NT2/D1 (cell line): ENCODE results near the gene TCAP.

Experiments used
- DNase-seq: peaks from one replicate; pipeline ENCODE4 v3.0.0-alpha.2; 2011; ENCODE audit warnings: low read depth, low spot score
- H3K27me3 ChIP-seq: 2 replicates; pipeline ENCODE4 v1.6.0; 2011; ENCODE audit warnings: mild to moderate bottlenecking; ENCODE audit not compliant: insufficient read length, insufficient read depth
- H3K36me3 ChIP-seq: 2 replicates; pipeline ENCODE4 v1.6.1; 2011; ENCODE audit warnings: mild to moderate bottlenecking, low read length, mixed read lengths; ENCODE audit not compliant: insufficient read depth, insufficient read length
- H3K4me1 ChIP-seq: 2 replicates; pipeline ENCODE4 v1.5.1; 2011; ENCODE audit not compliant: insufficient read depth, insufficient read length
- H3K4me3 ChIP-seq: 2 replicates; pipeline ENCODE4 v1.5.1; 2011; ENCODE audit warnings: low read depth; ENCODE audit not compliant: insufficient read length
- H3K9ac ChIP-seq: 2 replicates; pipeline ENCODE4 v1.6.0; 2011; ENCODE audit warnings: low read depth; ENCODE audit not compliant: insufficient read length
- H3K9me3 ChIP-seq: 2 replicates; pipeline ENCODE4 v1.5.1; 2011; ENCODE audit warnings: mild to moderate bottlenecking, low read length; ENCODE audit not compliant: insufficient read depth
- SUZ12 ChIP-seq: IDR thresholded peaks from 2 replicates; pipeline ENCODE4 v1.6.1; 2011; ENCODE audit not compliant: insufficient read length, insufficient read depth; ENCODE audit errors: extremely low read depth
- YY1 ChIP-seq: IDR thresholded peaks from 2 replicates; pipeline ENCODE4 v1.6.1; 2011; ENCODE audit not compliant: insufficient read length, insufficient read depth
- ZNF274 ChIP-seq: IDR thresholded peaks from 2 replicates; pipeline ENCODE4 v1.6.1; 2011; ENCODE audit warnings: mild to moderate bottlenecking, low read depth, low read length

TCAP gene

GRCh38 chr17:39643271-39643670, 21.9 kb upstream of the TCAP start:
- TF ChIP-seq SUZ12 (no peak), ZNF274 (no peak), YY1 (no peak)
- no peak for DNase-seq
- Histone ChIP-seq H3K4me3 (no peak overlapping the region), H3K9me3 (no peaks in the 10 kb centered on the region), H3K36me3 (no peaks in the 10 kb centered on the region), H3K9ac (no peak overlapping the region), H3K27me3 (peaks cover under 1% of the 10 kb centered on the region), H3K4me1 (peaks cover 35% of the 10 kb centered on the region)

- H3K9ac ChIP-seq: no peak overlapping the region
- TF ChIP-seq SUZ12: no peak
- no peak for TF ChIP-seq ZNF274
- no peak for TF ChIP-seq YY1
- no peak overlapping the region for H3K4me3 ChIP-seq
- DNase-seq: no peak
- no peaks in the 10 kb centered on the region for H3K9me3 ChIP-seq
- no peaks in the 10 kb centered on the region for H3K27me3 ChIP-seq
- H3K36me3 ChIP-seq: peaks cover 4% of the 10 kb centered on the region
- peaks cover 26% of the 10 kb centered on the region for H3K4me1 ChIP-seq
These were observed 17.9 kb upstream of the TCAP start for GRCh38 chr17:39647256-39647655.

DNA sequence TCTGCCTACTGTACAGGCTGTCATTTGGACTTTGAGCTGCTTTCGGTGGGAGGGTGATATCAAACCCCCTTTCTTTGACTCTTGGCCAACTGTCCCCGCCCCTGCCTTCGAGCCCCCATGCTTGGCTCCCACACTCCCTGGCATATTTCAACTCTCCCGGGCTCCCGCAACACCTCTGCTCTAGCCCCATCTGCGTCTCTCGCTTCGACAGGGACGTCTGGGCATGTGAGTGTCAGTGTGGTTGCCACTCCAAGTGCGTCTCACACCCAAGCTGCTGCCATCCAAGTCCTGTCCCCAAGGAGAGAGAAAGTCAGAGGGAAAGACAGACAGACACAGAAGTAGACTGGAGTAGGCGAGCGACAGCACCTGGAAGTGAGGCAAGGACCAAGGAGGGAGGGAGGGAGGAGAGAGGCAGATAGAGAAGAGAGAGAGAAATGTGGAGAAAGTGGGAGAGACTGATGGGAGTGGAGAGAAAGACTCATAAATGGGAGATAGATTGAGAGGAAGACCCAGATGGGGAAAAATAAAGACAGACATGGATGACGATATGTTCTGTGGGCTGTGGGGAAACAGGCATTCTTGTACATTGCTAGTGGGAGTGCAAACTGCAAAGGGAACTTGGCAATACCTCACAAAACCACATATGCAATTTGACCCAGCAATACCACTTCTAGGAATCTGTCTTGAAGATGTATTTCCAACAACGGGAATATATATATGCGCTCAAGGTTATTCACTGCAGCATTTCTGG, 16.4 kb upstream of the TCAP start:
- Histone ChIP-seq H3K9ac (no peak overlapping the region), H3K27me3 (no peaks in the 10 kb centered on the region), H3K4me1 (peaks cover 31% of the 10 kb centered on the region), H3K36me3 (peaks cover 4% of the 10 kb centered on the region), H3K9me3 (no peaks in the 10 kb centered on the region), H3K4me3 (no peak overlapping the region)
- DNase-seq: no peak
- TF ChIP-seq YY1 (no peak), SUZ12 (no peak), ZNF274 (no peak)

- H3K9me3 ChIP-seq: no peaks in the 10 kb centered on the region
- no peak for TF ChIP-seq ZNF274
- no peak for TF ChIP-seq YY1
- no peak for TF ChIP-seq SUZ12
- no peak for DNase-seq
- H3K4me1 ChIP-seq: peaks cover 23% of the 10 kb centered on the region
- peaks cover 9% of the 10 kb centered on the region for H3K36me3 ChIP-seq
- H3K4me3 ChIP-seq: no peak overlapping the region
- H3K9ac ChIP-seq: no peak overlapping the region
- no peaks in the 10 kb centered on the region for H3K27me3 ChIP-seq
These were observed 15.0 kb upstream of the TCAP start for GRCh38 chr17:39650121-39650579.

DNA sequence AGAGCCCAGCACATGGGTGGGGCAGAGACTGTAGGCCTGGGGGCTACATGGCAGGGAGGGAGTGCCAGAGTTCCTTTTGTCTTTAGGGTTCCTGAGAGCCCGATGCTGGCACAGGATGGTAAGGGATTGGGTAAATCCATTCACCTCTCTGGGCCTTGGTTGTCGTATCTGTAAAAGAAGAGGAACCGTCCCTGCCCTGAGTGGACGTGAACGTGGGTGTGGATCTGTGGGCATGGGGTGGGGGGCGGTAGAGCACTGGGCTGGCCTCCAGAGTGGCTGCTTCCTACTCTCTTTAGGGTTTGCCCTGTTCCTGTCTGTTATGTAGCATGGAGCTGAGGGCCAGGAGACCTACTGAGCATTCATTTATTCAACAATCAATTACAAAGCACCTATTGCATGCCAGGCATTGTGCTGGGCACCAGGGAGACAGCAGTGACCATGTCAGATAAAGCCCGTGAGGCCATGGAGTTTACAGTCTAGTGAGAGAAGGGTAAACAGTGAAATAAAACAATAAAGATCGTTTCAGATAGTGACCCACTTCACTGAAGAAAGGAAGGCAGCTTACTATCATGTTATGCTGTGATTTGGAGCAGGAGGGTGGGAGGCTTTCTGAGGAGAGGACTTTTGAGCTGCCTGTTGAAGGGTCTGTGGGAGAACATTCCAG, 13.1 kb upstream of the TCAP start:
- TF ChIP-seq YY1 (no peak), ZNF274 (no peak), SUZ12 (no peak)
- H3K27me3 ChIP-seq: no peaks in the 10 kb centered on the region
- DNase-seq: no peak
- peaks cover 28% of the 10 kb centered on the region for H3K4me1 ChIP-seq
- H3K36me3 ChIP-seq: peaks cover 20% of the 10 kb centered on the region
- H3K4me3 ChIP-seq: no peak overlapping the region
- no peaks in the 10 kb centered on the region for H3K9me3 ChIP-seq
- peak overlapping the region; percentile 59 for H3K9ac ChIP-seq

- peak overlapping the region; percentile 59 for H3K9ac ChIP-seq
- no peaks in the 10 kb centered on the region for H3K9me3 ChIP-seq
- H3K36me3 ChIP-seq: peaks cover 23% of the 10 kb centered on the region
- TF ChIP-seq ZNF274: no peak
- TF ChIP-seq YY1: peak; percentile 14
- TF ChIP-seq SUZ12: no peak
- H3K4me1 ChIP-seq: peaks cover 26% of the 10 kb centered on the region
- H3K27me3 ChIP-seq: no peaks in the 10 kb centered on the region
- H3K4me3 ChIP-seq: no peak overlapping the region
- peak; percentile 70 for DNase-seq
These were observed 12.4 kb upstream of the TCAP start for GRCh38 chr17:39652587-39653315.

DNA sequence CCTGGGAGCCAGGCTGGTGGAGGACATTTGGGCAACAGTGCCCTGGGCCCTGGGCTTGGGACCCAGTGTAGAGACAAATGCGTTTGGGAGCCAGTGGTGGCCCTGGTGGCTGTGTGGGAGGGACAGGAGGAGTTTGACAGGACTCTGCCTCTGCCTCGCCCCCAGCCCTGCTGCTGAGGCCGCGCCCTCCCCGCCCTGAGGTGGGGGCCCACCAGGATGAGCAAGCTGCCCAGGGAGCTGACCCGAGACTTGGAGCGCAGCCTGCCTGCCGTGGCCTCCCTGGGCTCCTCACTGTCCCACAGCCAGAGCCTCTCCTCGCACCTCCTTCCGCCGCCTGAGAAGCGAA, 11.9 kb upstream of the TCAP start:
- TF ChIP-seq YY1 (no peak), SUZ12 (no peak), ZNF274 (no peak)
- Histone ChIP-seq H3K9ac (peak overlapping the region; percentile 52), H3K36me3 (peaks cover 26% of the 10 kb centered on the region)

More for the DNA sequence above, 11.9 kb upstream of the TCAP start:
- DNase-seq: no peak
- peaks cover 28% of the 10 kb centered on the region for H3K4me1 ChIP-seq
- no peaks in the 10 kb centered on the region for H3K27me3 ChIP-seq
- H3K4me3 ChIP-seq: no peak overlapping the region
- H3K9me3 ChIP-seq: no peaks in the 10 kb centered on the region
